22Rv1 (cell line): ENCODE results near the gene INSIG1.
A peak's percentile ranks its signal among the peaks of the same experiment; 100 is the strongest.

Experiments
- H3K27ac ChIP-seq: fragments of 450-650 bp; 2 replicates; pipeline ENCODE4 v1.5.1; 2017
- CTCF ChIP-seq: fragments of 450-650 bp; IDR thresholded peaks from 2 replicates; pipeline ENCODE4 v1.5.1; 2017; ENCODE audit warnings: mild to moderate bottlenecking
- ZFX ChIP-seq: fragments of 450-650 bp; IDR thresholded peaks from 2 replicates; pipeline ENCODE4 v1.6.1; 2017; ENCODE audit warnings: antibody characterized with exemption, borderline replicate concordance

The INSIG1 gene

DNA sequence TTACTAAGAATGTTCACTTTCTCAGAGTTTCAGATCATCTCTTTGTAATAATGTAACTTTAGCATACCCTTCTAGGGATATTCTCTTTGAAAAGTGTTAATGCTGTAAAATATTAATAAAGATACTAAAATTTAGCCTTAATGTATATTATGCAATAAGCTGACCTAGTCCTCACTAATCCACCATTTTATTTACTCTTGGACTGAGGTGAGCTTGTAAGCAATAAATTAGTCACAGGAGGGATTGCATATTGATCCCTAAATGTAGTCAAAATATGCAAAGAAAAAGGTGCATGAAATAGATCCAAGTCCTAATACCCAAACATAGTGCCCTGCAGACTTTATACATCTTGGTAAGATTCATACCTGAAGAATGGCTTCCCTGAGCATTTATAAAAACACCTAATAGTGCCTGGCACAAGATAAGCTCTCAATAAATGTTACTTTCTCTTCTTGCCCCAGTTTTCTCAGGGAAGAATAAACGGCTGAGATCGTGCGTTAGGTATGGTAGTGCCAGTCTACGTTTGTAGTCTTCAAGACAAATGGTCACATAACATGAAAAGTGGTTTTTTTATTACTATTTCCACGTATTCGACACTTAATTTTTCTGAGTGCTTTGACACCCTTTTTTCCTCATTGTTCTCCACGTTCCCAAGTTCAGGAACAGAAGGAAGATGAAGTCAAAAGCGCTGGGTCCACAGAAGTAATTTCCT lies 14.3 kb downstream of the INSIG1 start:
- TF ChIP-seq CTCF (no peak), ZFX (no peak)
- peak overlapping the region; percentile 11; the same call in 1 of the 2 replicates for H3K27ac ChIP-seq

DNA sequence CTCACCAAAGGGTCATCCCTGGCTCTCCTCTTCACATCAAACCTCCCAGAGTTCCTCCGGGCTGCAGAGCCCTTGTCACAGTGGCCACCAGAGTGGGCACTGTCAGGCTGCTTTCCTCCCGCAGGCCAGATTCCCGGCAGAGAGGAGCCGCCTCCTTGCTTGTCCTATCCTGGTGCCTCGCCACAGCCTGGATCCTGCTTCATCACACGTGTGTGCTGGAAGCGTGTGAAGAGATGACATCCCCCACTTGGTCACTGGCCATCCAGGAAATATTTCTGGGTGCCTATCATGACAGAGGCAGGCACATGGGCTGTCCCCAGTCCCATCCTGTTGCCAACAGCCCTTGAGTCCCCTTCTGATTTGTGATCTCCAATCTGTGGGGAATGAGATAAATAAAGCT lies 15.0 kb downstream of the INSIG1 start:
- no peak overlapping the region for H3K27ac ChIP-seq
- TF ChIP-seq ZFX (no peak), CTCF (no peak)

DNA sequence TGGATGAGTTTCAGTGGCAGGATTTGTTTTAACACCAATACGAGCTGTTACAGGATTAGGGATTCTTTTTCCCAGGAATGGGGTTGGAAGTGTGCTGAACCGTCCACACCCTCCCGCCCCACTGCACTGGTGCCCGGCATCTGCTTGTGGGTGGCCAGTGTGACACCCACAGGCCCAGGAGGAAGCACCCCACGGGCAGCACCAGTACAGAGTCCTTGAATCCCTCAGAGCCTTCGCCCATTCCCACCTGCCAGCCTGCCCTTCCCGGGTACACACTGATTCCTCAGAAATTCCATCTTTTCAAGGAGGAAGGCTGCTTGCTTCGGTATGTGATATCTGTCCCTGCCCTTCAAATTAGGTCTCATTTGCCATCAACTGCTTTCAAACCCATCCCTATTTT lies 15.4 kb downstream of the INSIG1 start:
- no peak overlapping the region for H3K27ac ChIP-seq
- TF ChIP-seq CTCF (no peak), ZFX (no peak)

- no peak for TF ChIP-seq ZFX
- no peak for TF ChIP-seq CTCF
- no peak overlapping the region for H3K27ac ChIP-seq
These were observed 18.3 kb downstream of the INSIG1 start for GRCh38 chr7:155315977-155316376.

GRCh38 chr7:155316427-155317113 lies 18.9 kb downstream of the INSIG1 start:
- TF ChIP-seq CTCF (no peak), ZFX (no peak)
- no peak overlapping the region for H3K27ac ChIP-seq

DNA sequence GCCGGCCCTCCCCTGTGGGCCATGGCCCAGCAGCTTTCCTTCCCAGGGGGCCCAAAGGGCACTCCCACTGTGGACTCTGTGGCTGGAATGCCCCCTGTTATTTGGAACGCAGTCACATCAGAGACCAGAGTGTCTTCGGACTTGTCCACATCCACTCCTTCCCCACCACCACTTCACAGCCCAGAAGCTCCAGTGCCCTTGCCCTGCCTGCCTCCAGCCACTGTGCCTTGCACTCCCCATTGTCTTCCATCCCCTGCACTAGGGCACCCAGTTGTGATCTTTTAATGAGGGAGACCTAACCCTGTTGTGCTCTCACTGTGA lies 19.4 kb downstream of the INSIG1 start:
- TF ChIP-seq CTCF: no peak

GRCh38 chr7:155318245-155318644 lies 20.6 kb downstream of the INSIG1 start:
- TF ChIP-seq CTCF: no peak
- no peak for TF ChIP-seq ZFX
- no peak overlapping the region for H3K27ac ChIP-seq

More for the DNA sequence above, 19.4 kb downstream of the INSIG1 start:
- no peak overlapping the region for H3K27ac ChIP-seq
